ENCODE results near the gene DIAPH1.
A peak's percentile ranks its signal among the peaks of the same experiment; 100 is the strongest.

Gene DIAPH1

GRCh38 chr5:141560151-141560550 is 58.6 kb downstream of the DIAPH1 start:
- peak; percentile 84 for DNase-seq

DNA sequence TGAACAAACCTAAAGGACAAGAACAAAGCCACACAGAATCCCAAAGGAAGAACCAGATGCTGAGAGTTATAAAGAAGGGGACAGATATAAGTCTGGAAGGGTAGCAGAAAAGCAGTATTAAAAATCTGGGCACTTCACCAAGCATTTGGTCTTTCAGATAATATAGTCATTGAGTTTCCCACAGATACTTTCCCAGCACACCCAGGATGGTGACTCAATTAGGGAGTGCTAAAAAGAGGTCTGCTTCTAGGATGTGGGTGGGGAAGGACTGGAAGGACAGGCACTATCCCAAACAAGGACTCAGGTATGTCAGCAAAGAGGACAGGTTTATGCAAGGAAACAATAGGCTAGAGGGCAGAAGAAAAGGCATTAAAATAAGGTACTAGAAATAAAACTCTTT is 59.3 kb downstream of the DIAPH1 start:
- no peak for DNase-seq

DNA sequence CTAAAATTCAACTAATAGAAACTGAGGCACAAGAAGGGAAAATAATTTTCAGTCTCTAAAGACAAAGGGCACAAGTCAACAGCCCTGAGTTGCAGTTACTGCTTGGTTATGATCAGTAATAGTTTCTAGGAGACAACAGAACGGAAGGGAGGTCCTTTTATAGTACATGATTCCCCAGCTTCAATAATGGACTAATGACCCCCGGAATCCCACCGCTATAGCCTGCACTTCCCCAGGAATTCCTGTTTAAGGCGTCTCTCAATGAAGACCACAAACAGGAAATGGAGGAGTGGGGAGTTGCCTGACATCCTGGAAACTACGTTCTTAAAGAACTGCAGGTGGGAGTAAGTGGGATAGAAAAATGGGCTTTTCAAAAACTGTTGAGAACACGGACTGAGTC is 60.6 kb downstream of the DIAPH1 start:
- DNase-seq = no peak

- peak; percentile 96 for DNase-seq
Measured at GRCh38 chr5:141557681-141558136, 61.1 kb downstream of the DIAPH1 start.

DNA sequence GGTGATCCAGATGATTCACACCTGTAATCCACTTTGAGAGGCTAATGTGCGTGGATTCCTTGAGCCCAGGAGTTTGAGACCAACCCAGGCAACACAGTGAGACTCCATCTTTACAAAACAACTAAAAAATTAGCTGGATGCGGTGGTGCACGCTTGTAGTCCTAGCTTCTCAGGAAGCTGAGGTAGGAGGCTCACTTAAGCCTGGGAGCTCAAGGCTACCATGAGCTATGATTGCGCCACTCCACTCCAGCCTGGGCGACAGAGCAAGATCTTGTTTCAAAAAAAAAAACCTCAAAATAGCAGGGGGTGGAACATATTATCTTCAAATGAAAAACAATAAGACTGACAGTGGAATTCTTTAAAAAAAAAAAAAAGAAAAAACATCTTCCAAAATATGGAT is 70.9 kb downstream of the DIAPH1 start:
- DNase-seq = no peak

GRCh38 chr5:141547488-141547887 is 71.3 kb downstream of the DIAPH1 start:
- no peak for DNase-seq

DNA sequence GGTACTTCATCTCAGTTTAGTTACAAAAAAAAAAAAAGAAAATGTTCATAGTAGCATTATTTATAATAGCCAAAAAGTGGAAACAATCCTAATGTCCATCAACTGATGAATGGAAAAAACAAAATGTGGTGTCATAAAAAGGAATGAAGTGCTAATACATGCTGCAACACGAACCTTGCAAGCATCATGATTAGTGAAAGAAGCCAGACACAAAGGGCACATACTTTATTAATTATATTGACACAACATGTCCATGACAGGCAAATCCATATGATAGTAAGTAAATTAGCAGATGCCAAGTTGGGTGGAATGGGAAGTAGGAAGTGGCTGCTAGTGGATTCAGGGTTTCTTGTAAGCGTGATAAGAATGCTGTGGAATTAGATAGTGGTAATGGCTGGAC is 75.7 kb downstream of the DIAPH1 start:
- no peak for DNase-seq

DNA sequence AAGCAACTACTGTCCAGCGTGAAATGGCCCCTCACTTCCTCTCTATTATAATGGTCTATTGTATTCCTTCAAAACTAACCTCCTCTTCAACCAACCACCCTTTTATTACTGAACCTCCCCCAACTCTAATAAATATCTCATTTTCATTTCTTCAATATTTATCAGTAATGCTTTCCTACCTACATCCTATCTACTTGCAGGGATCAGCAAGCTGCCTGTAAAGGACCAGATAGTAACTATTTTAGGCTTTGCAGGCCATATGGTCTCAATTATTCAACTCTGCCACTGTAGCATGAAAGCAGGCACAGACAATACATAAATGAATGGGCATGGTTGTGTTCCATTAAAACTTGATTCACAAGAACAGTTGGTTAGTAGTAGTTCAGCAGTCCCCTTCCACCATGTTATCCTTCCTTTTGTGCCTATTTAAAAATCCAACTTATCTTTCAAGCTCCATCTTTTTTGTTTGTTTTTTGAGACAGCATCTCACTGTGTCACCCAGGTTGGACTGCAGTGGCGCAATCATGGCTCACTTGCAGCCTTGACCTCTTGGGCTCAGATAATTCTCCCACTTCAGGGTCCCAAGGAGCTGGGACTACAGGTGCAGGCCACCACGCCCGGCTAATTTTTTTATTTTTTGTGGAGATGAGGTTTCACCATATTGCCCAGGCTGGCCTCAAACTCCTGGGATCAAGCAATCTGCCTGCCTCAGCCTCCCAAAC is 84.1 kb downstream of the DIAPH1 start:
- no peak for DNase-seq

DNA sequence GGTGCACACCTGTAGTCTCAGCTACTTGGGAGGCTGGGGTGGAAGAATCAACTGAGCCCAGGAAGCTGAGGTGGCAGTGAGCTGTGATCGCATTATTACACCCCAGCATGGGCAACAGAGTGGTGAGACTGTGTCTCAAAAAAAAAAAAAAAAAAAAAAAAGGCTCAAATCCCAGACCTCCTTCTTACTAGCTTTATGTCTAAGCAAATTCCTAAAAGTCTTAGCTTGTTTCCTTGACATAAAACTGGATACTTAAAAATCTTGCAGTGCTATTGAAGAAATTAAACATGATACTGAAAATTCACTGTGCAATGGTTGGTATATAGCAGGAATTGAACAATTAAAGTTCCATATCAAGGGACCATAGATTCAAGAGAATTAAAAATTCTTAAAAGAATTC is 84.9 kb downstream of the DIAPH1 start:
- no peak for DNase-seq

- DNase-seq = no peak
Measured at GRCh38 chr5:141532726-141533125, 86.1 kb downstream of the DIAPH1 start.

DNA sequence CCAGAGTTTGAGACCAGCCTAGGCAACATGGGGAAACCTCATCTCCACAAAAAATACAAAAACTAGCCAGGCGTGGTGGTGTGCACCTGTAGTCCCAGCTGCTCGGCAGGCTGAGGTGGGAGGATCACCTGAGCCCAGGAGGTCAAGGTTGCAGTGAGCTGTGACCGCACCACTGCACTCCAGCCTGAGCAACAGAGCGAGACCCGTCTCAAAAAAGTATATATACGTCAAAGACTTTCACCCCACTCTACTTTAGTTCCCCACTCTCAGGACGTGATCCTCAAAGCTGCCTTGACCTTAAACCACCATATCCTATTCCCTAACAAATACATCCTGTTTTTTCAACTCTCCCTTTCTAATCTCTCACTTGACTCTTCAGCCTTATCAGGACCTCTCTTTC is 88.9 kb downstream of the DIAPH1 start:
- DNase-seq = no peak

DNA sequence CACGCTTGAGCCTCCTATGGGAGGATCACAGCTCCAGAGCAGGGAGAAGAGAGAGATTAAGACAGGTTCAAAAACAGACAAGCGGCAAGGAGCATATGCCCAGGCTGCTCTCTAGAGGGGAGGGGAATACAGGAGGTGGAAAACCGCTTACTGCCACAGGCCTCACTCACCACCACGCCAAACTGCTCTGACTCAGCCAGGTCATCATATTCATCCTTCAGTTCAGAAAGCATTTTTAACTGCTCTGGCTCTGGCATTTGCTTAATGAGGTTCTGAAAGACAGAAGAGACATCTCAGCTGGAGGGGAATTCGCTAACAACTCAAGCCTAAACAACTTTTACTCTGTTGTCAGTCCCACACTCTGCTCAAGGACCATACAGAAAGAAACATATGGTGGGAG is 89.8 kb downstream of the DIAPH1 start:
- DNase-seq = no peak

DNA sequence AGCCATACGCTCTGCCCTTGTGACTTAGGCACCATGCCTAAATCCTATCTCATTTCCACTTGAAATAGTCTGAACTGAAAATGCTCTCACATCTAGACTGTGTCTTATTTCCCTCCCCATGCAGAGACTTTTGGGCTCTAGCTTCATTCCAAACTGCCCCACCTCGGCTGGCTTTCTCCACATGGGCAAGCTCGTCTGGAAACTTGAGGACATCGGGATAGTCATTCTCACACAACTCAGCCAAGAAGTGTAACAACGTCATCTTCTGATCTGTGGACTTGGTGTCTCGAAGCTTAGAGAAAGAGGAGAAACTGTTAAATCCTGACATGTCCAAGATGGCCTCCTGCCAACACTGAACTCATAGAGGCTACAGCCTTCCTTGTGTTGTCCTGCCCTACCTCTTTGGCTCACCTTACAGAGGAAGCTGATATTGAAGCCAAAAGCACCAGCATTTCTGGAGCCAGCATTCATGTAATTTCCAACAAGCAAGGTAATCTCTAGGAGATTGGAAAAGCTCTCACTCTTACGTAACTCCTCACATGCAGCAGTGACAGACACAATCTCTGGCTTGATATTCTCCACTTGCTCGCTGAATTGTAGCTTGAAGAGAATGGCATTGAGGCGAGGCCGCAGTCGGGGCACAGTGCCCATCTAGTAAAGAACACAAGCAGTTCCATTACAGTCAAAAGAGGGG is 90.4 kb downstream of the DIAPH1 start:
- DNase-seq = no peak

- no peak for DNase-seq
Measured at GRCh38 chr5:141527426-141527825, 91.4 kb downstream of the DIAPH1 start.

DNA sequence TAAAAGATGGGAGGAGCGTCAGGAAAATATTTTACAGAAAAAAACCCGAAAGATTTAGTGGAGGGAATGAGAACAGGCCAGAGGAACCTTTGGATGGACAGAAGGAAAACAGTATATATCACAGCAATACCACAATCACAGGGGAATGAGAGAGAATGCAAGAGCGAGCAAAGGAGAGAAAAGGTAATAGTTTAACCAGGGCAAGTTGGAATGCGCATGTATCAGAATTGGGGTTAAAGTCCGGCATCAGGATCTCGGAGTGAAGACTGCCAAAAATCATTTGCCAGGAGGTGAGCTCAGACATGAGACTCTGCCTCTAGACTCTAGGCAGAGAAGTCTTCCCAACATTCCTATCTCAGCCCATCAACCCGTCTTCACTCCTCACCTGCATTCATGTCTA is 93.1 kb downstream of the DIAPH1 start:
- no peak for DNase-seq

DNA sequence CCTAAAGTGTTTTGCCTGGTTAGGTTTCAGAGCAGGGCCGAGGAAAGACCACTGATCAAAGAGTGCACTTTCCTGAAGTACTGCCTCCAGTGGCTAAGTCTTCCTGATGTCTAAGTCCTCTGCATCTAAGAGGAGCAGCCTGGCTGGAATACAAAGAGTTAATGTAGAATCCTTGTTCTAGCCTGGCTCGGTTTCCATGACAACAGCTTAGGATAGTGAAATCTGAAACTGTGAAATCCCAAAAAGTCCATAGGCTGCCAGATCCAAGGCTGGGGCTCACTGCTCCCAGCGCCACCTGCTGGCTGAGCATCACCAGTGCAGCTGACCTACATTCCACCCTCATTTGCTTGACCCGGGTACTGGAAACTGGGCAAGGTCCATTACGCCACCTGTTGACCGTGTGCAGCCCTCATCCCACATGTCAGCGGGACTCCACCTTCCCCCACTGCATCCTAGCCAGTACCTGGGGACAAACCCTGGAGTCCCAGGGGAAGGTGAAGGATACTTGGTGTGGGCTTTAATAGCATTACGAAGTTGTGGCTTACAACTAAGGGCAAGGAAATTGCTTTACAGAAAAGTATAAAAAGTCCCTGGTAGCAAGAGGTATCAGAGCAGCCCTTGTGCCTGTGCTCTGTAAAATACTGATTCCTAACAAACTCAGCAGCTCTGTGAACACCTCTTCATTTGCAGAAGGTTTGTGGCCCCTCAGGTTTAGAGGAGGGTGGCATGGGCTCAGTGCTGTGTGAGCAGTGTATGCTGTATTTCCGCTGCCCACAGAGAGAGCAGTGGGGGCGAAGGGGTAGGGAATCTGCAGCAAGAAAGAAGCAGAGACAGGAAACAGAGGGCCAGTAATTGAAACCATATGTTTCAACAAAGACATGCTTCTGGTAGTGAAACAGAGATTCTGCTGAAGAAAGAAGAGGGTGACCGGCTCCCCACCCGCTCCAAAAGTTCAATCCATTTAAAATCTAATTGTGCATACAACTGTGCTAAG is 93.9 kb downstream of the DIAPH1 start:
- peak; percentile 91 for DNase-seq

DNA sequence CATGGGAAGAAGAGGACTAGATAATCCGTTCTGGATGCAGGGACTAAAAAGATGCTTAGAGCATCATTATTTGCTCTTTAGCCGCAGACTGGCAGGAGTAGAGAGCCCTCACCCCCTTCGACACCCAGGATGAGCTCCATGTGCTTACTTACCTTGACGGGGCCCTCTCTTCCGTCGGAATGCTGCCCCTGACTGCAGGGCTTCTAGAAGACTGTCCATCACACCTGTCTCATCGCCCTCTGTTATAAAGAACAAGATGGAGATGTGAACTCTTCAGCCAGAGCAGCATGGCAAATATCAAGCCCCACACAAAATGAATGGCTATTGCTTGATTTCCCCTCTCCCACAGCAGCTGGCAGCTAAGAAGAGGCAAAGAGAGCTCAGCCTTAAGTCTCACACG is 94.8 kb downstream of the DIAPH1 start:
- no peak for DNase-seq

GRCh38 chr5:141522301-141522700 is 96.5 kb downstream of the DIAPH1 start:
- DNase-seq = no peak

DNA sequence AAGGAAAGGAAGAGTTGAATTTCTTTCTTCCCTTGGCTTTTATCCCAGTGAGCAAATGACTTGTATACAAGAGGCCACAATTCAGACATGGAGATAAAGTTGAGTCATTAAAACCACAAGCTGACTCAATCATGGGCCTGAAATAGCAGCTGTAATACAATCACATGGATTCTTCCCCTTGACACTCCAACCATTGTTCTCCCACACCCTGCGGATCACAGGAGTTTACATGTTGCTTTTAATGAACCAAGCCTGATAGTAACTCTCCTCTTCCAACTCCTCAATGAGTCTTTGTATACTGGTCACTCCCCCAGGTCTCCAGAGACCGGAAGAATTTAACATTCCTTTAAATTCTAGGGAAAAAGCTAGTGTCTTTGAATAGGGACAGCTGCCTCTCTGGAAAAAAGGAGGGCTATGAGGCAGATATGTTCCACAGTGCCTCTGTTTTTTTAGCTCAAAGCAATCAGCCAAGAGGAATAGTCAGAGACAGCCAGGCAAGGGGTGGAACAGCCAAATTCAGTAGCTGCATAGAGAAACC is 97.5 kb downstream of the DIAPH1 start:
- DNase-seq = peak; percentile 40

DNA sequence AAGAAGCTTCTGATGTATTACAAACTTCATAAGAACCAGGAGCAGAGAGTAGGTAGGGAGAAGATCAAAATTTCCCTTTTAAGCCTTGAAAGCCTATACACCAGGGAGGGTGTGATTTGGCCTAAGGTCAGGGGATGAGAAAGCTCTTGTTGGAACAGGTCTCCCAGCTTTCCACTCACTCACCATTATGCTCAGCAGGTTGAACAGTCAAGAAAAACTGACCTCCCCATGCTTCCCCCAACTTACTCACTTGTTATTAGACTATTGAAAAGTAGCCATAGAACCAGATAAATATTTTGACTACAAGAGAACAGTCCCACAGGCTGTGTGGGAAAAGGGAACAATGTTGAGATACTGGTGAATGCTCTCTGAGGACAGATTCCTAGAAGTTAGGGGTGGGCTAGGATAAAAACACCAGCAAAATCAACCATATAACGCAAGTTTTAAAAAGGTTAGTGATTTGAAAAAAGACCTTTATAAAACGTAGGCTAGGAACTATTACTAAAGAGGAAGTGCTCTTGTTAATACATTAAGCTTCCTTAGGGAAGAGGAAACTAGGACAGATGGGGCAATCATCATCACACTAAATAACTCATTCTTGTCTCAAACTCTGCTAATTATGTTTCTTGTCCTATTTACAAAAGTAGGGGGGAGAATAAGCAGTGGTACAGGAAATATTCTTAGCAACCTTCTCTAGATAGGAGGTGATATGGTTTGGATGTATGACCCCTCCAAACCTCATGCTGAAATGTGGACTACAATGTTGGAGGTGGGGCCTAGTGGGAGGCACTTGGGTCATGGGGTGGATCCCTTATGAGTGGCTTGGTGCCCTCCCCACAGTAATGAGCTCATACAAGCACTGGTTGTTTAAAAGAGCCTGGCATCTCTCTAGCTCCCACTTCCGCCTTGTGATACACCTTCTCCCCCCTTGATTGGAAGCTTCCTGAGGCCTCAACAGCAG is 98.9 kb downstream of the DIAPH1 start:
- no peak for DNase-seq

- no peak for DNase-seq
Measured at GRCh38 chr5:141518618-141519015, 100.2 kb downstream of the DIAPH1 start.

All from NCI-H2029 (cell line).